A549 treated with dexamethasone at 1 μM for 4 hours (cell line): ENCODE results near the gene ACTR8. TPM values are rescaled to one million over a fixed set of nuclear protein-coding genes. Genes with fewer than 3 reads are reported as not detected.

Source experiments
- total RNA-seq: library from RNA; stranded (reverse); fragments of 200-300 nt; extraction: Qiagen RNA extraction; gene quantifications from 5 replicates; pipeline ENCODE4 v1.2.3, GENCODE V29; 2022

The ACTR8 gene, protein sequence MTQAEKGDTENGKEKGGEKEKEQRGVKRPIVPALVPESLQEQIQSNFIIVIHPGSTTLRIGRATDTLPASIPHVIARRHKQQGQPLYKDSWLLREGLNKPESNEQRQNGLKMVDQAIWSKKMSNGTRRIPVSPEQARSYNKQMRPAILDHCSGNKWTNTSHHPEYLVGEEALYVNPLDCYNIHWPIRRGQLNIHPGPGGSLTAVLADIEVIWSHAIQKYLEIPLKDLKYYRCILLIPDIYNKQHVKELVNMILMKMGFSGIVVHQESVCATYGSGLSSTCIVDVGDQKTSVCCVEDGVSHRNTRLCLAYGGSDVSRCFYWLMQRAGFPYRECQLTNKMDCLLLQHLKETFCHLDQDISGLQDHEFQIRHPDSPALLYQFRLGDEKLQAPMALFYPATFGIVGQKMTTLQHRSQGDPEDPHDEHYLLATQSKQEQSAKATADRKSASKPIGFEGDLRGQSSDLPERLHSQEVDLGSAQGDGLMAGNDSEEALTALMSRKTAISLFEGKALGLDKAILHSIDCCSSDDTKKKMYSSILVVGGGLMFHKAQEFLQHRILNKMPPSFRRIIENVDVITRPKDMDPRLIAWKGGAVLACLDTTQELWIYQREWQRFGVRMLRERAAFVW
- 14.3 to 16.9 TPM (median 16.5 TPM) in 5 replicates for total RNA-seq

DNA sequence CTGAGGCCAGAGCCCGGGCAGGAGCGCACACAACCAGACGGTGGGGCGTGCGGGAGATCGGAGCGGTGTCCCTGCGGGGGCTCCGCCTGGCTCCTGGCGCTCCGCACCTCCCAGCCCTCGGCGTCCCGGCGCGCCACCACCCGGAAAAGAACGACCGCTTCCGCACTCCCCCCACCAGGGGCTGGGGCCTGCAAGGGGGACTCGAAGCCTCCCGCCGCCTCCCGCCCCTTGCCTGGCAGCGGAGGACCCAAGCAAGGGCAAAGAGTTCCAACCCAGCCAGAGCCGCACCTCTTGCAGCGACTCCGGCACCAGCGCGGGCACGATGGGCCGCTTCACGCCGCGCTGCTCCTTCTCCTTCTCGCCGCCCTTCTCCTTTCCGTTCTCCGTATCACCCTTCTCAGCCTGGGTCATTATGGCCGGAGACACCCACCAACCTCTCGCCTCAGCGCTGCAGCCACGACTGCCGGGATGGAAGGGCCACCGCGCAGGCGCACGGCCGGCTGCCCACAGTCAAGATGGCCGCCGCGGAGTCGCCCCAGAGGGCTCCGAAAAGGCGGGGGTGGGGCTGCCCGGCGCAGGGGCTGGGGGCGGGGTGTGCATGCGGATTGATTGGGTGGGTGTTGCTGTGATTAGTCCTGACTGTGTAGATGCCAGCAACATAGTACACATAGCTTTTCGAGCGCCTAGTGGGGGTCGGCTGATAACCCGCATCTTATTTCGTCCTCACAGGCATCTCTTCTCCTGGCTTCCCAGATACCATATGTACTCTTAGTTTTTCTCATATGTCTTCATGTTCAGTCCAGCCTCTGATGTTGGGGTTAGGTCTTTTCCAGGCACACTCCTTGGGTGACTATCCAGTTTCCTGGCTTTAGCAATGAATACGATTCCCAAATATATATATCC lies at the start of gene ACTR8:
TSS of gene ACTR8 (minus strand) at position 462 of the 903 bp plus-strand sequence. CDS start at position 411, 51 bp downstream.

GRCh38 chr3:53891497-53892285 lies 9.7 kb upstream of the ACTR8 start, which contains the start of gene SELENOK:
Gene SELENOK (minus strand): TSS chr3:53891859.

DNA sequence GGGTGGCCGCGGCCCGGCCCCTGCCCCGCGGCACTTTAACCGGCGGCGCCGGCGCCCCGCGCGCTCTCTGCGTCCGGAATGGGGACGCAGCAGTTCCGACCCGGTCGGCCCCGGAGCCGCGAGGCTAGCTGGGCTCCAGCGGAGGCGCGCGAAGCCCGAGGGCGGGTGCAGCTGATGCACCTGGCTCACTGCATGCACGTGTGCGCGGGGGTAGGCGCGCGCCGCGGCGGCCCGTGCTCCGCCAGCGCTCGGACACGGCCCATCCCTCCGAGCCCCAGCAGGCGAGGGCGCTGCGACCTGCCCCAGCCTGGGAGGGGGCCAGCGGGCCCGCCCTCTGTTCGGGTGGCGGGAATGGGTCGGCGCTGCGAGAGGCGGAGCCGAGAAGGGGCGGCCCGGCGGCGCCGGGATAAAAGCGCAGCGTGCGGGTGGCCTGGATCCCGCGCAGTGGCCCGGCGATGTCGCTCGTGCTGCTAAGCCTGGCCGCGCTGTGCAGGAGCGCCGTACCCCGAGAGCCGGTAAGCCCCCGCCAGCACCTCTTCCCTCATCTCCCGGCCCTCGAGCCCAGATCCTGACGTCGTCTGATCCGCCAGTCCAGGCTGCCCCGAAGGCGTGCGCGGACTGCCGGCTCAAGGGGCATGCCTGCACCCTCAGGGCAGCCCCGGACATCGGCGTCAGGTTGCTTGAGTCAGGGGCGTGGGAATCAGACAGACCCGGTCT lies 35.7 kb downstream of the ACTR8 start, which contains the start of the genes CHDH and IL17RB:
TSS of gene CHDH (minus strand) at position 286 of the 717 bp plus-strand sequence. CDS start 22,411 bp downstream, outside the sequence.
TSS of gene IL17RB (plus strand) at position 435 of the 717 bp plus-strand sequence. CDS start at position 456, 21 bp downstream.

Other genes with a start within 250 kb of the ACTR8 start
- 1.4 to 2.4 TPM (median 1.8 TPM) in 5 replicates for gene CHDH, start 35.7 kb downstream of the ACTR8 start, total RNA-seq
- gene IL17RB, start 35.6 kb downstream of the ACTR8 start, total RNA-seq, result 0.41 to 1.00 TPM (median 0.69 TPM) in 5 replicates
- 12.1 to 28.0 TPM (median 13.5 TPM) in 5 replicates for gene SELENOK, start 9.7 kb upstream of the ACTR8 start, total RNA-seq
- gene CACNA2D3, start 240.4 kb upstream of the ACTR8 start, total RNA-seq, result 0.15 to 0.43 TPM (median 0.23 TPM) in 5 replicates